HG03103 (cell line): Measurements from ENCODE around the gene SMPD1.
A peak's percentile ranks its signal among the peaks of the same experiment; 100 is the strongest.

Experiments used
- ATAC-seq: cut with Tn5 transposase; IDR thresholded peaks from one replicate; pipeline ENCODE4 v1.9.1; 2021; ENCODE audit warnings: low read depth; ENCODE audit not compliant: unreplicated experiment

The SMPD1 gene

GRCh38 chr11:6389905-6390717, at the start of gene SMPD1:
Gene SMPD1 (plus strand): TSS chr11:6390474. CDS start chr11:6390599, 125 bp downstream.
- ATAC-seq, result peak; percentile 98

GRCh38 chr11:6345366-6345765, 44.9 kb upstream of the SMPD1 start:
- ATAC-seq, result no peak

- no peak for ATAC-seq
Measured at GRCh38 chr11:6350043-6350442, 40.2 kb upstream of the SMPD1 start.

- ATAC-seq, result no peak
Measured at GRCh38 chr11:6350486-6350885, 39.8 kb upstream of the SMPD1 start.

- ATAC-seq, result no peak
Measured at GRCh38 chr11:6351782-6352382, 38.4 kb upstream of the SMPD1 start.

- ATAC-seq, result peak; percentile 83
Measured at GRCh38 chr11:6353367-6353987, 36.8 kb upstream of the SMPD1 start.

- ATAC-seq, result no peak
Measured at GRCh38 chr11:6354651-6355485, 35.4 kb upstream of the SMPD1 start.

- ATAC-seq, result no peak
Measured at GRCh38 chr11:6356503-6357055, 33.7 kb upstream of the SMPD1 start.

GRCh38 chr11:6357222-6357621, 33.1 kb upstream of the SMPD1 start:
- no peak for ATAC-seq

- no peak for ATAC-seq
Measured at GRCh38 chr11:6360183-6360582, 30.1 kb upstream of the SMPD1 start.

- ATAC-seq, result no peak
Measured at GRCh38 chr11:6362185-6362872, 27.9 kb upstream of the SMPD1 start.

GRCh38 chr11:6362873-6363678, 27.2 kb upstream of the SMPD1 start:
- peak; percentile 99 for ATAC-seq

- ATAC-seq, result no peak
Measured at GRCh38 chr11:6365659-6366058, 24.6 kb upstream of the SMPD1 start.

- ATAC-seq, result no peak
Measured at GRCh38 chr11:6371825-6372224, 18.4 kb upstream of the SMPD1 start.

- ATAC-seq, result no peak
Measured at GRCh38 chr11:6377902-6378639, 12.2 kb upstream of the SMPD1 start.

- ATAC-seq, result no peak
Measured at GRCh38 chr11:6378640-6378989, 11.7 kb upstream of the SMPD1 start.

GRCh38 chr11:6385046-6385777, 5.1 kb upstream of the SMPD1 start:
- ATAC-seq, result no peak
